Stimulated activated CD8-positive, alpha-beta memory T cell treated with anti-CD3 and anti-CD28 coated beads, Interleukin-7, amount 100 ng/mL, for 1 hour (primary cell): ENCODE data around the gene FOXC2.

Experiments
- DNase-seq, 2 donors: peaks; one replicate each; pipeline ENCODE4 v3.0.0-alpha.2; 2020; ENCODE audit warnings: low read depth in 2 of 2

Gene FOXC2

GRCh38 chr16:86556576-86556975, 10.1 kb upstream of the FOXC2 start:
- DNase-seq = no peak

DNA sequence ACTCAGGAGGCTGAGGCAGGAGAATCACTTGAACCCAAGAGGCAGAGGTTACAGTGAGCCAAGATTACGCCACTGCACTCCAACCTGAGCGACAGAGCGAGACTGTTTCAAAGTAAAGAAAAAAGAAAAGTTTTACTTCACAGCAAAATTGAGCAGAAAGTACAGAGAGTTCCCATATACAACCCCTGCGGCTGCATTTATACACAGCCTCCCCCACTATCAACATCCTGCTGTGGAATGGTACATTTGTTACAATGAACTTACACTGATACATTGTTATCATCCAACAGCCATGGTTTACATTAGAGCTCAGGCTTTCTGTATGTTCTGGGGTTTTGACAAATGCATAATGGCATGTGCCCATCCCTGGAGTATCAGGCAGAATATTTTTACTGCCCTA, 9.0 kb upstream of the FOXC2 start:
- no peak for DNase-seq

GRCh38 chr16:86558355-86559193, 8.1 kb upstream of the FOXC2 start:
- no peak for DNase-seq

- DNase-seq = no peak
Observed at GRCh38 chr16:86559802-86560305, 6.8 kb upstream of the FOXC2 start.

DNA sequence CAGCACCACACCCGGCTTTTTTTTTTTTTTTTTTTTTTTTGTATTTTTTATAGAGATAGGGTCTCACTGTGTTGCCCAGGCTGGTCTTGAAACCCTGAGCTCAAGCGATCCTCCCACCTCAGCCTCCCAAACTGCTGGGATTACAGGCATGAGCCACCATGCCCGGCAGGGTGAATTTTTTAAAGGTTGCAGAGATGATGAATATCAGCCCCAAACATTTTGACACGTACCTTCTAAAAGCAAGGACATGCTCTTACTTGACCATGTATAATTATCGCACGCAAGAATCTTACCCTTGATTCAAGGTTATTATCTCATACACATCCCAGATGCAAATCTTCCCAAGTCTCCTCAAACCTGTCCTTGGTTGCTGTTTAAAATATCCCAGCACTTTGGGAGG, 4.3 kb upstream of the FOXC2 start:
- DNase-seq = no peak

- DNase-seq = peak; percentile 66 to 79
Observed at GRCh38 chr16:86563469-86564345, 2.9 kb upstream of the FOXC2 start.

GRCh38 chr16:86565181-86565631, 1.4 kb upstream of the FOXC2 start:
- DNase-seq = no peak

DNA sequence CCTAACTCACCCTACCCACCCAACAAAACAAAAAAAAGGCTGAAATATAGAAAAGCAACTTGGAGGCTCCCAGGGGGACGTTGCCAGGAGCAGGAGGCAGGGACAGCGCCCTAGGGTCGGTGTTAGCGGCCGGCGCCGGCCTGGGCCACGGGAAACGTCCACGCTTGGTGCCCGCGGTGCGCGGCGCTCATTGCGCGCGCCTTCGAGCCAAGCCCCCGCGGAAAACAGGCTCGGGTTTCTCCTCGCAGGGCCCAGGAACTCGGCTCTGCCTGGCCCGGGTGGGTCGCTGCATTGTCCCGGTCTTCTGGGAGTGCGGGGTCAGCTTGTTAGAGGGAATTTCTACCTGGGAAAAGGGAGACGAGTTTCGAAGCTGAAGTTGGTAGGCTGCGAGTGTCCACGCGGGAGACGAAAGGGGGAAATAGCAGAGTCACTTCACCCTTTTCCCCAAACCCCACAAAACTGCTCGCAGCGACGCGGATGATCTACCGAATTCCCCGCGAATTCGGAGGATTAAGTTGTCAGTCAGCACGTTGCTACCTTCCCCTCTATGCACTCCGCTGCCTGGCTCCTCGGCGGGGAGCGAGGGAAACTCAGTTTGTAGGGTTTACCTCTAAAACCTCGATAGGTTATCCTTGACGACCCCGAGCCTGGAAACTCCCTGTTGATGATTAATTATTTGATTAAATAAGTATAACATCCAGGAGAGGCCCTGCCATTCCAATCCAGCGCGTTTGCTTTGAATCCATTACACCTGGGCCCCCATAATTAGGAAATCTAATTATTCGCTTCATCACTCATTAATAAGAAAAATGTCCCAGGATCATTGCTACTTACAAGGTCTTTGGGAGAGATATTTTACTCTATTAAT, 751 bp upstream of the FOXC2 start:
- DNase-seq = no peak

GRCh38 chr16:86566966-86567700, 504 bp downstream of the FOXC2 start:
- no peak for DNase-seq

DNA sequence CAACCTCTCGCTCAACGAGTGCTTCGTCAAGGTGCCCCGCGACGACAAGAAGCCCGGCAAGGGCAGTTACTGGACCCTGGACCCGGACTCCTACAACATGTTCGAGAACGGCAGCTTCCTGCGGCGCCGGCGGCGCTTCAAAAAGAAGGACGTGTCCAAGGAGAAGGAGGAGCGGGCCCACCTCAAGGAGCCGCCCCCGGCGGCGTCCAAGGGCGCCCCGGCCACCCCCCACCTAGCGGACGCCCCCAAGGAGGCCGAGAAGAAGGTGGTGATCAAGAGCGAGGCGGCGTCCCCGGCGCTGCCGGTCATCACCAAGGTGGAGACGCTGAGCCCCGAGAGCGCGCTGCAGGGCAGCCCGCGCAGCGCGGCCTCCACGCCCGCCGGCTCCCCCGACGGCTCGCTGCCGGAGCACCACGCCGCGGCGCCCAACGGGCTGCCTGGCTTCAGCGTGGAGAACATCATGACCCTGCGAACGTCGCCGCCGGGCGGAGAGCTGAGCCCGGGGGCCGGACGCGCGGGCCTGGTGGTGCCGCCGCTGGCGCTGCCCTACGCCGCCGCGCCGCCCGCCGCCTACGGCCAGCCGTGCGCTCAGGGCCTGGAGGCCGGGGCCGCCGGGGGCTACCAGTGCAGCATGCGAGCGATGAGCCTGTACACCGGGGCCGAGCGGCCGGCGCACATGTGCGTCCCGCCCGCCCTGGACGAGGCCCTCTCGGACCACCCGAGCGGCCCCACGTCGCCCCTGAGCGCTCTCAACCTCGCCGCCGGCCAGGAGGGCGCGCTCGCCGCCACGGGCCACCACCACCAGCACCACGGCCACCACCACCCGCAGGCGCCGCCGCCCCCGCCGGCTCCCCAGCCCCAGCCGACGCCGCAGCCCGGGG, 1.3 kb downstream of the FOXC2 start:
- DNase-seq = no peak

DNA sequence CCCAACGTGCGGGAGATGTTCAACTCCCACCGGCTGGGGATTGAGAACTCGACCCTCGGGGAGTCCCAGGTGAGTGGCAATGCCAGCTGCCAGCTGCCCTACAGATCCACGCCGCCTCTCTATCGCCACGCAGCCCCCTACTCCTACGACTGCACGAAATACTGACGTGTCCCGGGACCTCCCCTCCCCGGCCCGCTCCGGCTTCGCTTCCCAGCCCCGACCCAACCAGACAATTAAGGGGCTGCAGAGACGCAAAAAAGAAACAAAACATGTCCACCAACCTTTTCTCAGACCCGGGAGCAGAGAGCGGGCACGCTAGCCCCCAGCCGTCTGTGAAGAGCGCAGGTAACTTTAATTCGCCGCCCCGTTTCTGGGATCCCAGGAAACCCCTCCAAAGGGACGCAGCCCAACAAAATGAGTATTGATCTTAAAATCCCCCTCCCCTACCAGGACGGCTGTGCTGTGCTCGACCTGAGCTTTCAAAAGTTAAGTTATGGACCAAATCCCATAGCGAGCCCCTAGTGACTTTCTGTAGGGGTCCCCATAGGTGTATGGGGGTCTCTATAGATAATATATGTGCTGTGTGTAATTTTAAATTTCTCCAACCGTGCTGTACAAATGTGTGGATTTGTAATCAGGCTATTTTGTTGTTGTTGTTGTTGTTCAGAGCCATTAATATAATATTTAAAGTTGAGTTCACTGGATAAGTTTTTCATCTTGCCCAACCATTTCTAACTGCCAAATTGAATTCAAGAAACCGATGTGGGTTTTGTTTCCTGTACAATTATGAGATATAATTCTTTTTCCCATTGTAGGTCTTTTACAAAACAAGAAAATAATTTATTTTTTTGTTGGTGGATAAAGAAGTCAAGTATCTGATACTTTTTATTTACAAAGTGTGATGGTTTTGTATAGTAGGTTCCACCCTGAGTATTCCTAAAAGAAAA, 2.3 kb downstream of the FOXC2 start:
- no peak for DNase-seq

- no peak for DNase-seq
Observed at GRCh38 chr16:86569701-86570447, 3.2 kb downstream of the FOXC2 start.

DNA sequence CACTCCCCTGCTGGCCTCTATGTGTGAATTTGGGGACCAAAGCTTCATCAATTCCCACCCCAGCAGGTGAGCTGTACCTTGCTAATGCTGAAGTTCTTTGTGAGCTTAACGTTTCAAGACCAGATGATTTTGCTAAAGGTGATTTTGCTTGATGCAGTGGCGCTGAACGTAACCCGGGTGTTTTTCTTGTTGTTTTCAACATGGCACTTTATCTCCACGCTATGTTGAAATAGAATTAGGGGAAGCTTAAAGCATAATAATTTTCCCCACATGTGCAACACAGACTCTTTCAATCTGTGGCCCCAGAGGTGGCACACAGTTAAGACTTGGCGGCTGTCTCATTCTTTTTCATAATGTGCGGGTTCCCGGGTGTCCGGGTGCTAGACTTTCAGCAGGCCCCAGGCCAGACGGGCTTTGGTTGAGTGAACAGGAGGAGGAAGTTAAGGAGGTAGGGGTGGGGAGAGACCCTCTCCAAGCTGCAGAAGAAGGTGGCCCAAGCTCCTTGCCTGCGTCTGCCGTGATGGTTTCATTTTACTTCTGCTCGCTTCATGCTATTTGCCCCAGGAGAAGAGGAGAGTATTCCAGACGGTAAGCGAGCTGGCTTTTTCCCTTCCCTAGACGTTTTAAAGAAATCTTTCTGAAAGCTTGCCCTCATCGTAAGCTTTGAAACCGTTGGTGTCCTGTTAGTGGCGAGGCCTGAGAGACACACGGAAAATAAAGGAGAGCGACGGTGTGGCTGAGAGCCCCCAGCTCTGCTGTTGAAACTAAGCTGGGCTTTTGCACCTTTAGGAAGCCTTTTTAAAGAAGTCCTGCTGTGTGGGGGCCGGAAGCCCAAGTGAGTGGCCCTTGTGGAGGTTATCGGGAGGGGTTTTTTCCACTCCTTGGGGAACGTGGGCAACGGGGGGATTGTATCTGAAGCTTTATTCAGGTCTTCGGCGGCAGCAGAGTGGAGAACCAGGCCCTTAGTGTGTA, 4.2 kb downstream of the FOXC2 start:
- no peak for DNase-seq

DNA sequence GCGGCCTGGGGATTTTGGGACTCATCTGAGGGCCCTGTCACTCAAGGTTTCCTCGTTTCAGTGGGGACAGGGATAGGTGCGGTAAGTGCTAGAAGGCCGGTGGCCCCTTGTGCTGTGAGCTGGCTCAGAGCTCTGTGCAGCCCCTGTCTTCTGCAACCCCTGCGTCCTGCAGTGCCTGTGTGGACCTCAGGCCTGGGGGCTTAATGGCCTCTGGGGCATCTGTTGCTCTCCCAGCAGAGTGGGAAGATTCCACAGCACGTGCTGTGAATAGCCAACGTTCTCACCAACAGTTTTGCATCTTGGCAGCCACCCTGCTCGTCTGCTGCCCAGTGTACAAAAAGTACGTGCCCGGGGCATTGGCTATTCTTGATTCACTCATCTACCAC, 4.9 kb downstream of the FOXC2 start:
- DNase-seq = no peak

DNA sequence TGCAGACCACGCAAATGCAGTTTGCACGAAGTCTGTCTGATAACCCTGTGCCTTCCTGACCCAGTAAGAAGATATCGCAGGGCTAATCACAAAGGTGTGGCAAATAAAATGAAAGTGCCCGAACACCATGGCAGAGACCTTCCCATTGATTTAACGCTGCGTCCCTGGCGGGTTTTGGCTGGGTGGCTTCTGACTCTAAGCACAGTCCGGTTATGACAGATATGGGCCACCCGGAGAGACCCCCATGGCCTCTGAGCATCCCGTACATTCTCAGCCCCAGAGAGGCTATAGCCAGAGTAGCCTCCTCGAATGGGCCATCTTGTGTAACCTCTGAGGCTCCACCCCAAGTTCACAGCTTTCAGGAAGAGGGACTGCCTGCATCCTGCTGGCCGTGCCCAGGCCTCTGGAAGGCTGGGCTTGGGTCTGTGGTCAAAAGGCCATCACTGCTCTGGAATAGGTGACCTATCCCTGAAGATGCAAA, 5.5 kb downstream of the FOXC2 start:
- no peak for DNase-seq

DNA sequence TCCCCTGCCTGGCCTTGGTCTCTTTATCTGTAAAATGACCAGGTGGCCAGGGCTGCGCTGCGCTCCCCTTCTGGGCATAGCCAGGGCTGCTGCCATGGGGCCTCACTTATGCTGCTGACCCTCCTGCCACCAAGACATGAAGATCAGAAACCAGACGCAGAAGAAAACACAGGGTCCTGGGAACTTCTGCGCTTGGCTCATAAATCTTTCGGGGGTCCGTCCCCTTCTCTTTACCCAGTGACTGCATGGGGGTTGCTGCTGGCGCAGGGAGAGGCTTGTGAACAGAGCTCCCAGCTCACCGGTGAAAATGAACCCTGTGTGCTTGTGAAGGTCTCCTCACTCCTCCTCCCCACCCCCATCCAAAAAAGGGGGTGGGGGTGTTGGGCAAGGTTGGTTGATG, 6.0 kb downstream of the FOXC2 start:
- no peak for DNase-seq

GRCh38 chr16:86573215-86573614, 6.6 kb downstream of the FOXC2 start:
- no peak for DNase-seq
